HCT116 (cell line): ENCODE results near the gene TSPEAR. TPM values are rescaled to one million over a fixed set of nuclear protein-coding genes. Genes with fewer than 3 reads are reported as not detected.

Experiments used
- ATAC-seq: fragments of 200-7000 bp; cut with Tn5 transposase; 2 replicates; pipeline ENCODE4 v1.9.1; 2020; ENCODE audit warnings: mild to moderate bottlenecking, moderate library complexity
- BruUV-seq: library from RNA; stranded (reverse); fragments of 400-500 nt; replicated peaks from 2 replicates; lab custom pipeline; 2021; lab: Mats Ljungman, UMichigan
- CTCF ChIA-PET: fragments of 300-600 bp; sonication (Branson Sonifier 250); formaldehyde crosslinking; loops from one replicate; lab custom pipeline; 2021; ENCODE audit warnings: antibody characterized with exemption; lab: Charles Lee
- POLR2A ChIA-PET: fragments of 300-600, 350-600 bp; sonication (Branson Sonifier 250); formaldehyde crosslinking; loops from one replicate; lab custom pipeline; 2021; ENCODE audit warnings: antibody characterized with exemption; lab: Charles Lee
- RAD21 ChIA-PET, 2 experiments: fragments of 300-600 bp; sonication (Branson Sonifier 250); formaldehyde crosslinking; loops; one replicate each; lab custom pipeline; 2023; ENCODE audit warnings: low total read pairs in 2 of 2; ENCODE audit not compliant: uncharacterized antibody in 2 of 2, unreplicated experiment in 2 of 2, low non-redundant PET in 1 of 2; lab: Charles Lee
- DNase-seq: peaks from one replicate; pipeline ENCODE4 v3.0.0-alpha.2; 2010; ENCODE audit warnings: low read depth, low spot score
- H2AFZ ChIP-seq: fragments of 200-600 bp; shearing (Covaris generic), sonication (generic); 2 replicates; pipeline ENCODE4 v1.6.1; 2017; ENCODE audit warnings: low read depth, mixed run types, mixed read lengths, antibody characterized with exemption, low read length; ENCODE audit not compliant: poor library complexity, severe bottlenecking
- H3K27ac ChIP-seq: 2 replicates; pipeline ENCODE4 v1.5.1; 2012; ENCODE audit warnings: low read depth, low read length
- H3K27me3 ChIP-seq: fragments of 200-600 bp; sonication (generic); 2 replicates; pipeline ENCODE4 v1.6.1; 2016; ENCODE audit warnings: mixed run types, low read length, mixed read lengths; ENCODE audit not compliant: insufficient read depth
- H3K36me3 ChIP-seq, 2 experiments: fragments of 200-500 bp in 1 of 2; fragments of 200-600 bp in 1 of 2; sonication (Bioruptor generic) in 1 of 2; sonication (generic) in 1 of 2; 2 replicates each; pipeline versions ENCODE4 v1.5.1 to v1.6.1; 2014 to 2016; ENCODE audit warnings: low read length in 2 of 2, inconsistent platforms in 1 of 2, mixed read lengths in 1 of 2, mixed run types in 1 of 2; ENCODE audit not compliant: insufficient read depth in 2 of 2, control insufficient read depth in 1 of 2
- H3K4me1 ChIP-seq, 2 experiments: fragments of 200-600 bp in 1 of 2; sonication (generic) in 1 of 2; 2 replicates each; pipeline versions ENCODE4 v1.5.1 to v1.6.1; 2012 to 2017; ENCODE audit warnings: low read length in 2 of 2, inconsistent platforms in 1 of 2, mild to moderate bottlenecking in 1 of 2, mixed read lengths in 1 of 2, mixed run types in 1 of 2, moderate library complexity in 1 of 2; ENCODE audit not compliant: insufficient read depth in 2 of 2, control insufficient read depth in 1 of 2
- H3K4me2 ChIP-seq: fragments of 200-600 bp; sonication (generic); 2 replicates; pipeline ENCODE4 v1.6.1; 2017; ENCODE audit warnings: mixed run types, low read length, mixed read lengths
- H3K4me3 ChIP-seq, 2 experiments: fragments of 200-600 bp in 1 of 2; sonication (generic) in 1 of 2; replicated peaks in 1 of 2; 2 replicates each; pipeline ENCODE4 v1.5.1; 2011 to 2016; ENCODE audit warnings: low read length in 2 of 2, control low read depth in 1 of 2, low read depth in 1 of 2, mild to moderate bottlenecking in 1 of 2, mixed read lengths in 1 of 2, mixed run types in 1 of 2
- H3K79me2 ChIP-seq: fragments of 200-600 bp; sonication (generic); 2 replicates; pipeline ENCODE4 v1.6.1; 2017; ENCODE audit warnings: mild to moderate bottlenecking, mixed run types, low read length, moderate library complexity, mixed read lengths; ENCODE audit not compliant: insufficient read depth
- H3K9ac ChIP-seq: fragments of 200-600 bp; sonication (generic); 2 replicates; pipeline ENCODE4 v1.6.1; 2016; ENCODE audit warnings: low read length, mixed read lengths
- H3K9me2 ChIP-seq: fragments of 200-600 bp; sonication (generic), shearing (Covaris generic); 2 replicates; pipeline ENCODE4 v1.6.1; 2017; ENCODE audit warnings: mixed run types, mild to moderate bottlenecking, moderate library complexity; ENCODE audit not compliant: insufficient read depth
- H3K9me3 ChIP-seq, 2 experiments: fragments of 200-500 bp in 1 of 2; fragments of 200-600 bp in 1 of 2; sonication (Bioruptor generic) in 1 of 2; sonication (generic) in 1 of 2; 2 replicates each; pipeline ENCODE4 v1.6.1; 2014 to 2017; ENCODE audit warnings: low read length in 2 of 2, mixed read lengths in 2 of 2, inconsistent platforms in 1 of 2, low read depth in 1 of 2, mild to moderate bottlenecking in 1 of 2, mixed run types in 1 of 2, moderate library complexity in 1 of 2; ENCODE audit not compliant: control insufficient read depth in 1 of 2, insufficient read depth in 1 of 2
- H4K20me1 ChIP-seq: fragments of 200-600 bp; sonication (generic), shearing (Covaris generic); 2 replicates; pipeline ENCODE4 v1.6.1; 2017; ENCODE audit warnings: mixed run types, mild to moderate bottlenecking, moderate library complexity; ENCODE audit not compliant: insufficient read depth
- ATF3 ChIP-seq: IDR thresholded peaks from 2 replicates; pipeline ENCODE4 v1.6.1; 2012
- CBX3 ChIP-seq: IDR thresholded peaks from 2 replicates; pipeline ENCODE4 v1.6.1; 2012; ENCODE audit warnings: low read depth
- CEBPB ChIP-seq: IDR thresholded peaks from 2 replicates; pipeline ENCODE4 v1.6.1; 2012; ENCODE audit warnings: low read depth
- EGR1 ChIP-seq: IDR thresholded peaks from 2 replicates; pipeline ENCODE4 v1.6.1; 2012; ENCODE audit warnings: low read depth
- ELF1 ChIP-seq: IDR thresholded peaks from 2 replicates; pipeline ENCODE4 v1.6.1; 2012; ENCODE audit warnings: low read depth, borderline replicate concordance
- EZH2 ChIP-seq: fragments of 200-600 bp; sonication (generic); IDR thresholded peaks from 2 replicates; pipeline ENCODE4 v1.6.1; 2017; ENCODE audit warnings: antibody characterized with exemption, mixed run types
- EZH2phosphoT487 ChIP-seq: fragments of 200-600 bp; IDR thresholded peaks from 2 replicates; pipeline ENCODE4 v1.6.1; 2018; ENCODE audit warnings: antibody characterized with exemption, borderline replicate concordance
- FOSL1 ChIP-seq: IDR thresholded peaks from 2 replicates; pipeline ENCODE4 v1.6.1; 2012; ENCODE audit warnings: low read depth
- JUND ChIP-seq: IDR thresholded peaks from 2 replicates; pipeline ENCODE4 v1.6.1; 2012
- POLR2A ChIP-seq: IDR thresholded peaks from 2 replicates; pipeline ENCODE4 v1.7.0; 2011; ENCODE audit warnings: borderline replicate concordance; ENCODE audit not compliant: insufficient read depth, insufficient read length; ENCODE audit errors: extremely low read depth
- POLR2AphosphoS5 ChIP-seq: IDR thresholded peaks from 2 replicates; pipeline ENCODE4 v1.6.1; 2011; ENCODE audit warnings: mild to moderate bottlenecking, low read depth, low read length, moderate library complexity
- RAD21 ChIP-seq: IDR thresholded peaks from 2 replicates; pipeline ENCODE4 v1.6.1; 2012; ENCODE audit warnings: low read depth, mild to moderate bottlenecking
- SIN3A ChIP-seq: IDR thresholded peaks from 2 replicates; pipeline ENCODE4 v1.6.1; 2012; ENCODE audit warnings: low read depth
- YY1 ChIP-seq: IDR thresholded peaks from 2 replicates; pipeline ENCODE4 v1.6.1; 2011; ENCODE audit warnings: low read length, low read depth, moderate library complexity, mild to moderate bottlenecking; ENCODE audit not compliant: insufficient replicate concordance; ENCODE audit errors: extremely low read depth
- ZFX ChIP-seq: fragments of 450-650 bp; IDR thresholded peaks from 2 replicates; pipeline ENCODE4 v1.6.1; 2017
- ZNF274 ChIP-seq: fragments of 200-500 bp; sonication (Bioruptor generic); IDR thresholded peaks from 2 replicates; pipeline ENCODE4 v1.6.1; 2014; ENCODE audit warnings: mild to moderate bottlenecking, low read depth, low read length, inconsistent platforms
- intact Hi-C: fragments of 100-400 bp; cut with micrococcal nuclease; formaldehyde crosslinking; loops from 2 replicates; pipeline ENCODE4 v1.10.0; 2022
- total RNA-seq: library from RNA; stranded (reverse); gene quantifications from one replicate; pipeline ENCODE4 v1.2.1, GENCODE V29; 2021; ENCODE audit not compliant: unreplicated experiment
- TF ChIP-seq, protein P1 (sequence below), 3 experiments: fragments of 200-600 bp in 1 of 3; sonication (generic) in 1 of 3; IDR thresholded peaks in 2 of 3; conservative IDR thresholded peaks in 1 of 3; 2 replicates each; pipeline ENCODE4 v1.5.1; 2012 to 2017; ENCODE audit warnings: low read depth in 2 of 3, low read length in 2 of 3, antibody characterized with exemption in 1 of 3, borderline replicate concordance in 1 of 3, control low read depth in 1 of 3, mild to moderate bottlenecking in 1 of 3, mixed read lengths in 1 of 3, mixed run types in 1 of 3, moderate library complexity in 1 of 3; ENCODE audit not compliant: insufficient read depth in 1 of 3
- TF ChIP-seq, protein P2 (sequence below): IDR thresholded peaks from 2 replicates; pipeline ENCODE4 v1.6.1; 2012
- TF ChIP-seq, protein P3 (sequence below): IDR thresholded peaks from 2 replicates; pipeline ENCODE4 v1.6.1; 2011; ENCODE audit warnings: mild to moderate bottlenecking, low read length, moderate library complexity; ENCODE audit not compliant: insufficient replicate concordance; ENCODE audit errors: extremely low read depth
- TF ChIP-seq, protein P4 (sequence below): IDR thresholded peaks from 2 replicates; pipeline ENCODE4 v1.6.1; 2012; ENCODE audit warnings: low read depth

Gene TSPEAR
- total RNA-seq, 1 experiment from 2014 or later, result not detected

DNA sequence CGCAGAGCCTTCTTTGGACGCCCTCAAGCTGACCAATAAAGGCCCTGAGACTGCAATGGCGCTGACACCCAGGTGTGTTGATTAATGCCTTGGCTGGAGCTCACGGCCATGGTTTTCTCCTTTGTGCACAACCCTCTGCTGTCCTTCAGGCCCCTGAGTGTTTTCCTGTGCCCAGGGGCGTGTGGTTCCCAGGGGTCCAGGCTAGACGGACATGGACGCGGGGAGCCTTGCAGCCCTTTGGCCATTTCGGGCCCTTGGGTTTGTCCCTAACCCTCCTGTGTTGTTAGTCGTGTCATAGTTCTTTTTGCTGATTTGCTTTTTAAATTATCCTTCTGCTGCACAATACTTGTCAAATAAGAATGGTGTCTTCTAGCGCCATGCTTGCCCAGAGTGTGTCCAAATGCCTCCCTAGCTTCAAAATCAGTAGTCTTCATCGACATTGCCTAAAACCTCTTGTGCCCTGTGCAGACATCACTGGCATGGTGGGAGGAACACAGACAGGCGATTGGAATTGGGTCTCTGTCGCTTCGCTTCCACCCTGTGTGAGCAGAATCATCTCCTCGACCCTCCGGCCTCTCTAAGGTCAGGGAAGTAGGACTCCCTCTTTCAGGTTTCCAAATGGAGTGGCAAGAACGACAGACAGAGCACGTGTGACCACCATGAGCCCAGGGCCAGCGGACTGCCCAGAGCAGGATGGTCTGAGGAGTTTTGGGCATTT is 135.9 kb downstream of the TSPEAR start:
- Histone ChIP-seq H3K36me3 (no peaks in the 10 kb centered on the region), H4K20me1 (no peaks in the 10 kb centered on the region), H3K79me2 (no peaks in the 10 kb centered on the region), H3K4me1 (peaks cover 0 to 3% of the 10 kb centered on the region in 2 experiments; a peak in 1 of 4 replicates), H2AFZ (no peak overlapping the region), H3K9me3 (peaks cover 0 to 4% of the 10 kb centered on the region in 2 experiments; a peak in 2 of 4 replicates), H3K9me2 (no peaks in the 10 kb centered on the region), H3K27me3 (peaks cover 6% of the 10 kb centered on the region; the same call in 1 of the 2 replicates), H3K9ac (no peak overlapping the region), H3K4me3 (no peak overlapping the region), H3K4me2 (no peak overlapping the region), H3K27ac (no peak overlapping the region)
- POLR2A ChIA-PET, result no interaction called here
- RAD21 ChIA-PET, result no interaction called here
- no peak for TF ChIP-seq RAD21
- TF ChIP-seq, protein P1, sequence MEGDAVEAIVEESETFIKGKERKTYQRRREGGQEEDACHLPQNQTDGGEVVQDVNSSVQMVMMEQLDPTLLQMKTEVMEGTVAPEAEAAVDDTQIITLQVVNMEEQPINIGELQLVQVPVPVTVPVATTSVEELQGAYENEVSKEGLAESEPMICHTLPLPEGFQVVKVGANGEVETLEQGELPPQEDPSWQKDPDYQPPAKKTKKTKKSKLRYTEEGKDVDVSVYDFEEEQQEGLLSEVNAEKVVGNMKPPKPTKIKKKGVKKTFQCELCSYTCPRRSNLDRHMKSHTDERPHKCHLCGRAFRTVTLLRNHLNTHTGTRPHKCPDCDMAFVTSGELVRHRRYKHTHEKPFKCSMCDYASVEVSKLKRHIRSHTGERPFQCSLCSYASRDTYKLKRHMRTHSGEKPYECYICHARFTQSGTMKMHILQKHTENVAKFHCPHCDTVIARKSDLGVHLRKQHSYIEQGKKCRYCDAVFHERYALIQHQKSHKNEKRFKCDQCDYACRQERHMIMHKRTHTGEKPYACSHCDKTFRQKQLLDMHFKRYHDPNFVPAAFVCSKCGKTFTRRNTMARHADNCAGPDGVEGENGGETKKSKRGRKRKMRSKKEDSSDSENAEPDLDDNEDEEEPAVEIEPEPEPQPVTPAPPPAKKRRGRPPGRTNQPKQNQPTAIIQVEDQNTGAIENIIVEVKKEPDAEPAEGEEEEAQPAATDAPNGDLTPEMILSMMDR (IDR thresholded peaks at IDR 0.05 in 2 of 3, conservative IDR thresholded peaks at IDR 0.05 in 1 of 3; ENCODE audit: borderline replicate concordance in 1 of 3, insufficient read depth in 1 of 3, low read depth in 2 of 3, low read length in 2 of 3), result no peak
- TF ChIP-seq CEBPB, result no peak
- TF ChIP-seq JUND, result no peak
- TF ChIP-seq ZNF274, result no peak
- TF ChIP-seq EGR1, result no peak
- TF ChIP-seq, protein P2, sequence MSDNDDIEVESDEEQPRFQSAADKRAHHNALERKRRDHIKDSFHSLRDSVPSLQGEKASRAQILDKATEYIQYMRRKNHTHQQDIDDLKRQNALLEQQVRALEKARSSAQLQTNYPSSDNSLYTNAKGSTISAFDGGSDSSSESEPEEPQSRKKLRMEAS, result no peak
- TF ChIP-seq POLR2A, result no peak
- no peak for TF ChIP-seq ATF3
- TF ChIP-seq FOSL1, result no peak
- no peak for TF ChIP-seq ZFX
- TF ChIP-seq, protein P3, sequence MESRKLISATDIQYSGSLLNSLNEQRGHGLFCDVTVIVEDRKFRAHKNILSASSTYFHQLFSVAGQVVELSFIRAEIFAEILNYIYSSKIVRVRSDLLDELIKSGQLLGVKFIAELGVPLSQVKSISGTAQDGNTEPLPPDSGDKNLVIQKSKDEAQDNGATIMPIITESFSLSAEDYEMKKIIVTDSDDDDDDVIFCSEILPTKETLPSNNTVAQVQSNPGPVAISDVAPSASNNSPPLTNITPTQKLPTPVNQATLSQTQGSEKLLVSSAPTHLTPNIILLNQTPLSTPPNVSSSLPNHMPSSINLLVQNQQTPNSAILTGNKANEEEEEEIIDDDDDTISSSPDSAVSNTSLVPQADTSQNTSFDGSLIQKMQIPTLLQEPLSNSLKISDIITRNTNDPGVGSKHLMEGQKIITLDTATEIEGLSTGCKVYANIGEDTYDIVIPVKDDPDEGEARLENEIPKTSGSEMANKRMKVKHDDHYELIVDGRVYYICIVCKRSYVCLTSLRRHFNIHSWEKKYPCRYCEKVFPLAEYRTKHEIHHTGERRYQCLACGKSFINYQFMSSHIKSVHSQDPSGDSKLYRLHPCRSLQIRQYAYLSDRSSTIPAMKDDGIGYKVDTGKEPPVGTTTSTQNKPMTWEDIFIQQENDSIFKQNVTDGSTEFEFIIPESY, result no peak
- no peak for TF ChIP-seq EZH2
- no peak for TF ChIP-seq YY1
- TF ChIP-seq ELF1, result no peak
- no peak for TF ChIP-seq SIN3A
- no peak for TF ChIP-seq POLR2AphosphoS5
- TF ChIP-seq EZH2phosphoT487, result no peak
- no peak for TF ChIP-seq CBX3
- TF ChIP-seq, protein P4, sequence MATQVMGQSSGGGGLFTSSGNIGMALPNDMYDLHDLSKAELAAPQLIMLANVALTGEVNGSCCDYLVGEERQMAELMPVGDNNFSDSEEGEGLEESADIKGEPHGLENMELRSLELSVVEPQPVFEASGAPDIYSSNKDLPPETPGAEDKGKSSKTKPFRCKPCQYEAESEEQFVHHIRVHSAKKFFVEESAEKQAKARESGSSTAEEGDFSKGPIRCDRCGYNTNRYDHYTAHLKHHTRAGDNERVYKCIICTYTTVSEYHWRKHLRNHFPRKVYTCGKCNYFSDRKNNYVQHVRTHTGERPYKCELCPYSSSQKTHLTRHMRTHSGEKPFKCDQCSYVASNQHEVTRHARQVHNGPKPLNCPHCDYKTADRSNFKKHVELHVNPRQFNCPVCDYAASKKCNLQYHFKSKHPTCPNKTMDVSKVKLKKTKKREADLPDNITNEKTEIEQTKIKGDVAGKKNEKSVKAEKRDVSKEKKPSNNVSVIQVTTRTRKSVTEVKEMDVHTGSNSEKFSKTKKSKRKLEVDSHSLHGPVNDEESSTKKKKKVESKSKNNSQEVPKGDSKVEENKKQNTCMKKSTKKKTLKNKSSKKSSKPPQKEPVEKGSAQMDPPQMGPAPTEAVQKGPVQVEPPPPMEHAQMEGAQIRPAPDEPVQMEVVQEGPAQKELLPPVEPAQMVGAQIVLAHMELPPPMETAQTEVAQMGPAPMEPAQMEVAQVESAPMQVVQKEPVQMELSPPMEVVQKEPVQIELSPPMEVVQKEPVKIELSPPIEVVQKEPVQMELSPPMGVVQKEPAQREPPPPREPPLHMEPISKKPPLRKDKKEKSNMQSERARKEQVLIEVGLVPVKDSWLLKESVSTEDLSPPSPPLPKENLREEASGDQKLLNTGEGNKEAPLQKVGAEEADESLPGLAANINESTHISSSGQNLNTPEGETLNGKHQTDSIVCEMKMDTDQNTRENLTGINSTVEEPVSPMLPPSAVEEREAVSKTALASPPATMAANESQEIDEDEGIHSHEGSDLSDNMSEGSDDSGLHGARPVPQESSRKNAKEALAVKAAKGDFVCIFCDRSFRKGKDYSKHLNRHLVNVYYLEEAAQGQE, result no peak
- no TSS peak for BruUV-seq
- intact Hi-C loops, result no loop called here
- DNase-seq (no peak), ATAC-seq (no peak)
- CTCF ChIA-PET, result no interaction called here
